Stimulated activated CD8-positive, alpha-beta memory T cell treated with anti-CD3 and anti-CD28 coated beads, Interleukin-15, amount 100 ng/mL, for 1 hour (primary cell): ENCODE results near the gene CLCNKB.
"Not testable (repeated sequence)": the region's sequence is repeated elsewhere in the genome, so short reads cannot be mapped to it uniquely, and the experiment has no call there.

ENCODE experiments used
- DNase-seq: peaks from one replicate; pipeline ENCODE4 v3.0.0-alpha.2; 2020; ENCODE audit warnings: low read depth

The CLCNKB gene

DNA sequence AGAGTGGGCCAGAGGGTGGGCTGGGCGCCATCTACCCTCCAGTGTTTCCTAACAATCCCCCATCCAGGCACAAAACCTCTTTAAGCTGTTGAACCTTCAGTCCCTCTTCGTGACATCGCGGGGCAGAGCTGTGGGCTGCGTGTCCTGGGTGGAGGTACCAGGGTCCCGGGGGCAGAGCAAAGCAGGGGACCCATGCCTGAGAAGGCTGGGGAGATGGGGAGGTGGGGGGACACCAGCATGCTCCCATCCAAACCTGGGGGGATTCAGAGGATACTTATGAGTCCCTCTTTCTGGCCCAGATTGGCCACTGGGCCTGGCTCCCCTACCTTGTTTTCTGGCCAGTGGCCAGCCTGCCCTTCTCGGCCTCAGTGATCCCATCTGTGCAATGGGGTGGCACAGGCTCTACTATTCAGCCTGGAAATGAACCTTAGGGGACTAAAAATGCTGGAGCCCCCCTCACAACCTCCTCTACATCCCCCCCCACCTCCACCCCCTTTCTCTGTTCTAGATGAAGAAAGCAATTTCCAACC, 10.4 kb upstream of the CLCNKB start:
- not testable (repeated sequence) for DNase-seq

DNA sequence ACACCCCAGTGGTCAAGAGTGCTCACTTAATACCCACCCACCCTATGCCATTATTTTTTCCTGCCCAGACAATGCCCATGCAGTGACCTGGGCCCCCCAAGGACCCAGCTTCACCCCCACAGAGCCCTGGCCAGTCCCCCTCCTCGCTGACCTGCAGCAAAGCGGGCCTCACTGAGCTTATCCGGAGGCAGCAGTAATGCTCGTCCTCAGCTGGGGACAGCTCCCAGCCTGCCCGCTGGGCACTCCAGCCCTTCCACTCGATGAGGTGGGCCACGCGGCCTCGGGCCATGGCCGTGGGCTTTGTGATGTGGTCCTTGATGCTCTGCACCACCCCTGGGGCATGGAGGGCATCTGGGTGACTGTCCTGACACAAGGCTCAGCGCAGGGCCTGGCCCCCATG, 7.1 kb upstream of the CLCNKB start:
- DNase-seq: not testable (repeated sequence)

DNA sequence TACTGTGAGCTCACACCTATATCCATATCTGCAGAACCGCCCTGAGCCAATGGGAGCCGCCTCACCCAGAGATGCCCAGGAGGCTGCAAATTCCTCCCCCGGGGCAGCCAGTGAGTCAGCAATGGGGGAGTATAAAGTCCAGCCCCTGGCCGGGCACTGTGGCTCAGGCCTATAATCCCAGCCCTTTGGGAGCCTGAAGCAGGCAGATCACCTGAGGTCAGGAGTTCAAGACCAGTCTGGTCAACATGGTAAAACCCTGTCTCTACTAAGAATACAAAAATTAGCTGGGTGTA, 5.0 kb upstream of the CLCNKB start:
- no peak for DNase-seq

DNA sequence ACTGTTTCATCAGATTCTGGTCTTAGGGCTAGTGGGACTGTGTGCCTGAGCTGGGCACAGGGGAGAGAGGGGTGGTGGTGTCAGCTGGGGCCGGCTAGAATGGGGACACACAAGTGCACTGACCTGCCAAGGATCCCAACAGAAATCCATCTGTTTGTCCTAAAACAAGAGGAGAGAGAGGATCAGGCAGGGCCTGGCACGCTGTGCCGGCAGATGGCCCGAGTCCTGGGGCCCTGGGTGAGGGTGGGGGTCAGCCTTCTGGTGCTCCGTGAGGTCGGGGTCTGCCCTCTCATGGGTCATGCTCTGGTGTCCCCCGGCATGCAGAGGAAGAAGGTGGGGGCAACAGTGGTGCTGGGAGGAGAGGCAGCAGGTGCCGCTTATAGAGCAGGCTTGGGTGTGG, 3.7 kb upstream of the CLCNKB start:
- DNase-seq: not testable (repeated sequence)

DNA sequence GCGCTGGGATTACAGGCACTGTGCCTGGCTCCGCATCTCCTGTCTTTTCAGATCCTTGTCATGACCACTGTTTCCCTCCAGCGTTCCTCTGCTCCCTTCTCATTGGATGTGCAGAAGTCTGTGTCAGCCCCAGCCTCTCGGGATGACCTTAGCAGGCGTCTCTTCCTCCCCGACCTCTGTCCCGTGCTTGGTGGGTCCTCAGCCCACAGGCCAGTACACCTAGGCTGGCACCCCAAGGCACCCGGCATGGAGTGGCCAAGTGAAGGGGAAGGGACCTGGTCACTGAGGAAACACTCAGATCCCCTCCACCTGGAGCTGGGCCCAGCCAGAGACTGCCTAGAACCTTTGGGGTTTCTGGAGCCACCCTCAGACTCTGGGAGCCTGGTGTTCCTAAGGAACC, 2.4 kb upstream of the CLCNKB start:
- no peak for DNase-seq

DNA sequence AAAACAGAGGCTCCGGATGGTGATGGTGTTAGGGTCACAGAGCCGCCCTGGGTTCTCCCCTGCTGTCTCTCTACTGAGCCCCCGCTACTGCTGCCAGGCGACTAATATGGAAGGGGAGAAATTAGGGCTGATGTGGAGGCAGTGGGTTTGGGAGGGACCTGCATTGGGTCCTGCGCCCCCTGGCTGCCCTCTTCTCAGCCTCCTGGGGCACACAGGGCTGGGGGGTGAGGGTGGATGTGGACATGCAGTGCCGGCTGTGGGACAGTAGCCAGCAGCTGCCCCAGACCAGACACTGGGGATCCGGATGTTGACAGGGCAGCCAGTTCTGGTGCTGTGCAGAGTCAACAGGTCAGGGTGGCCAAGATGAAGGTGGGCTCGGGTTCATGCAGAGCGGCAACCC, 1.5 kb upstream of the CLCNKB start:
- DNase-seq: no peak

DNA sequence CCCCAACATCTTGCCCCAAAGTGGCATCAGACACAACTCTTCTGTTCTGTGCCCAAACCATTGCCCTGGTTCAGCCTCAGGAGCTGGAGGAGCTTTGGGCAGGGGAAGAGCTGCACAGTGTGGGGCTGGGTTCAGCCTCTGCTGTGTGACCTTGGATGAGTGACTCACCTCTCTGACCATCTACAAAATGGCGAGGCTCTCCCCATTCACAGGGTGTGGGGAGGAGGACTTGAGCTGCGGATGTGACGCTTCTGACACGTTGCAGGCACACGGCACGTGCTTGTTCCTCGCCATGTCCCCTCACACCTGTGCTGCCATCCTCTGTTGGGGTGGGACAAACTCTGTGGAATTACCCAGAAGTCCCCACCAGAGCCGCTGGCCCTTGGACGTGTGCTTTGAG, 928 bp upstream of the CLCNKB start:
- not testable (repeated sequence) for DNase-seq

DNA sequence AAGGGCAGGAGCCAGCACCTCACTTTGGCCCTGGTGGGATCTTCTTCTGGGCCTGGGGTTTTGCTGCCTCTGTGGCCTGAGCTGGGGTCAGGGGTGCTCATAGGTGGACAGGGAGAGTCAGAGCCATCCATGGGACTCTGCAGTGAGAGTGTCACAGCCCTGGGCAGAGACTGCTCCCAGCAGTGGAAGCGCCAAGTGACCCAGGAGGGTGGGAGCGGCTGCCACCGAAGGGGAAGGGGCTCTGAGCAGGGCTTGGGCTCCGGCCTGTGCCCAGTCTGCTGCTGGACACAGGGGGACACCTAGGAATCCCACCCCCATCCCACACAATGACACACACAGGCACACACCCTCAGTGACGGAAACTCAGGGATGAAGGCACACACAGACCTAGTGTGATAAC, 368 bp downstream of the CLCNKB start:
- no peak for DNase-seq

DNA sequence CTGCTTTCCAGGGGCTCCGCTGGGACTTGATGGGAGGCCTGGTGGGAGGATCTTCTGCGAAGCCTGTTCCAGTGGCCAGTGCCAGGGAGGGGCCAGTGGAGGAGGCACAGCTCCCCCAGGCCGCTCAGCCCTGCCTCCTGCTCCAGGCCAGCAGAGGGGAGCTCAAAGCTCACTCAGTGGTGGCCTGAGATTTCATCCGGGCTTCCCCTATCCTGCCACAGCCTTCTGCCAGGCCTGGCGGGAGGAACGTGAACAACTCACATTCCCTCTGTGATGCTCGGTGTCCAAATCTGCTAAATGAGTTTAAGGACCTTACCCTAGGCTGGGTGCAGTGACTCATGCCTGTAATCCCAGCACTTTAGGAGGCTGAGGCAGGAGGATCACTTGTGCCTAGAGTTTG, 3.3 kb downstream of the CLCNKB start:
- DNase-seq: no peak

DNA sequence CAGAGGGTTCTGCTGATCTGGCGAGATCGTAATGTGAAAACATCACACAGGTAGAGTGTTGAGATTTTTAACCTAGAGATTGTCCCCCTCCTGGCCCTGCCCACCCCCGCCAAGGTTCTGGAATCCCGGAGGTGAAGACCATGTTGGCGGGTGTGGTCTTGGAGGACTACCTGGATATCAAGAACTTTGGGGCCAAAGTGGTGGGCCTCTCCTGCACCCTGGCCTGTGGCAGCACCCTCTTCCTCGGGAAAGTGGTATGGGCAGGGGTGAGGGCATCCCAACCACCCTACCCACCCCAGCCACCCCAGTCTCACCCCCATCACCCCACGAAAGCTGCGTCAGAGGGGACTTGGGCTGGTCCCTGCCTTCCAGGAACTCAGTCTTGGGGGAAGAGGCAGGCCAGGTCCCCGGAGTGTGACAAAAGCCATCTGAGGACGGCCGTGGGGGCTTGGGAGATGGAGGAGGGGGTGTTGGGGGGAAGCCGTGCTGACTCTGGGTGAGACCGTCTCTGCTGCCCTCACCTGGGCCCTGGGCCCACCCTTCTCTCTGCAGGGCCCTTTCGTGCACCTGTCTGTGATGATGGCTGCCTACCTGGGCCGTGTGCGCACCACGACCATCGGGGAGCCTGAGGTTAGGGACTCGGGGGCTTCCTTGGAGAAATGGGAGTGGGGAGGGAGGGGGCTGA, 4.4 kb downstream of the CLCNKB start:
- no peak for DNase-seq

DNA sequence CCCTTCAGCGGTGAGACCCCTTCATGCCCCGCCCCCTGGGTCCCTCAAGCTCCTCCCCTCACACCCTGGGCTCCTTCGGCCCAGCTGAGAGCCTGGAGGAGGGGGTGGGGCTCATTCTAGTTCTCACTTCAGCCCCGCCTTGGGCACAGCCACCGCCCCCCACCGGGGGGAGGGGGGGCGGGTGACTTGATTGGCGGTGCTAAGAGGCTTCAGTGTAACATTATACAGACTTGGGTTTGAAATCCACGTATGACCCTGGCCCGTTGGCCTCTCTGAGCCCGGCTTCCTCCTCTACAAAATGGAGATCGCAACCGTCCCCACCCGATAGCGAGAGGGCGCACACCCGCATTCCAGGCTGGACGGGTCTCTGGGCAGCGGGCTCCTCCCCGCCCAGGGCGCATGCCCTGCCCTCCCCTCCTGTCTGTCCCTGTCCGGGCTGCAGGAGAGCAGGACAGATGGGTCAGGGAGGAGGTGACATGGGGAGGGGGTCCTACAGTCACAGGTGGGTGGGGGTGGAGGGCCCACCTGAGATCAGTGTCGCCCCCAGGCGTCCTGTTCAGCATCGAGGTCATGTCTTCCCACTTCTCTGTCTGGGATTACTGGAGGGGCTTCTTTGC, 5.1 kb downstream of the CLCNKB start:
- no peak for DNase-seq

DNA sequence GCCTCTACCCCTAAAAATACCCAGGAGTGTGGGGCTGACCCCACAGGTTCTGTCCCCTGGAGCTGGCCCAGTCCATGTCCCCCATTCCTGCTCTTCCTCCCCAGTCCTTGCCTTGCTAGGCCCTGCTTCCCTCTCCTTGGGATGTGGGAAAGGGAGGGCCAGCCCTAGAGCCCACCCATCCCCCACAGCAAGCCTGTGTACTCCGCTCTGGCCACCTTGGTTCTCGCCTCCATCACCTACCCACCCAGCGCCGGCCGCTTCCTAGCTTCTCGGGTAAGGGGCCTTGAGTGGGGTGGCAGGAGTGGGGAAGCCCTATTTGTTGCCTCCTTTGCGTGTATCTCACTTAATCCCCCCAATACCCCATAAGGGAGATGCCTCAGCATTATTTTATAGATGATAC, 6.7 kb downstream of the CLCNKB start:
- DNase-seq: no peak

DNA sequence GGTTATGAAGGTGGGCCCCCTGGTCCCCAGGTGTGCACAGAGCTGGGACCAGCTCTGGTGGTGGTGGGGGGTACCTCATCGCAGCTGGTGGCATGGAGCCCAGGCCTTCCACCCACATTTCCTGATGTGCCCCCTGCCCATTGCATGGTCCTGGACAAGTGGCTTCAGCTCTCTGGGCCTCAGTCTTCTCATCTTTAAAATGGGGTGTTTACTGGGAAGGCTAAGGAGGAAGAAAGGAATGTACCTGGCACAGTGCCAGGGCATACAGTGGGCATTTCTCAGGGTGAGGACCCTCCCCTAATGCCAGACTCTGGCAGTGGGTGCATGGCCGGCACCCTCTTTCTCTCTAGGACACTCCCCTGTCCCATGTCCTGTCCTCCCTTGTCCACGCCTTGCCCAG, 7.5 kb downstream of the CLCNKB start:
- DNase-seq: no peak

DNA sequence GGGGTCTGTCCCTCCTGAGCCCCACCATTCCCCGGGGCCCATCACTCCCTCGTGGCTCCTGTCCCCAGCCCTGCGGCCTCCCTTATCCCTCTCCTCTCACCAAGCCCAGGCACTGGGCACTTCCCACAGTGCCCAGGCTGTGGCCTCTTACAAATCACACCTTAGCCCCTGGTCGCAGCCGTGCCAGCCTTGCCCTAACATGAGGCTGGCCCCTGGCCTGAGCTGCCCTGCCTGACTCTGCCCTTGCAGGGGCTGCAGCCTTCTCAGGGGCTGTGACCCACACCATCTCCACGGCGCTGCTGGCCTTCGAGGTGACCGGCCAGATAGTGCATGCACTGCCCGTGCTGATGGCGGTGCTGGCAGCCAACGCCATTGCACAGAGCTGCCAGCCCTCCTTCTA, 8.4 kb downstream of the CLCNKB start:
- DNase-seq: not testable (repeated sequence)

DNA sequence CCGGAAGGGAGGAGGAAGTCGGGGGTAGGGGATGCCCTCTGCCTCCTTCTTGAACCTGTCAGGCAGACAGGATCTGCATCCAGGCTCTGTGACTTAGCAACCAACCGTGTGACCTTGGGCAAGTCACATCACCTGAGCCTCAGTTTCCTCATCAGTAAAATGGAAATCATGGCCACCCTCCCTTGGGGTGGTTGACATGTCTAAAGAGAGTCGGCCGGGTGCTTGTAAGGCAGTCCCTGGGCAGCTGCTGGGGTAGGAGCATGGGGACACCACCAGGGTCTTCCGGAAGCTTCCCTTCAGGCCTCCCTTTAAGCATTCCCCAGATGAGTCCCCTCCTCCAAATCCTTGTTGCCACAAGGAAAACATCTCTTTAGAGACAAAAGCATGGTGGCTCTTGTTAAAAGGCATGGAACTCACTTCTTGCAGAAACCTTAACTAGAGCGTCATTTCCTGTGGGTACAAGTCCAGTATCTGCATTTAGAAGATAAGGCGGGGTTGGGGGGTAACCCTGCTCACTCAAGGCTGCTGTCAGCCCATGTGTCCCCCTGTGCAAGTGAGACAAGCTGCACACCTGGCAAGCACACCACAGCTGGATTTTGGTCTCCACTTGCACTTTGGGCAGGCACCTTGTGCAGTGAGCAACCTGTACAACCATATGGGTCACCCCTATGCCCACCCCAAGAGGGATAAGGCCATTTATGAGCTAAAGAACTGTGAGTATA, 10.4 kb downstream of the CLCNKB start:
- no peak for DNase-seq

DNA sequence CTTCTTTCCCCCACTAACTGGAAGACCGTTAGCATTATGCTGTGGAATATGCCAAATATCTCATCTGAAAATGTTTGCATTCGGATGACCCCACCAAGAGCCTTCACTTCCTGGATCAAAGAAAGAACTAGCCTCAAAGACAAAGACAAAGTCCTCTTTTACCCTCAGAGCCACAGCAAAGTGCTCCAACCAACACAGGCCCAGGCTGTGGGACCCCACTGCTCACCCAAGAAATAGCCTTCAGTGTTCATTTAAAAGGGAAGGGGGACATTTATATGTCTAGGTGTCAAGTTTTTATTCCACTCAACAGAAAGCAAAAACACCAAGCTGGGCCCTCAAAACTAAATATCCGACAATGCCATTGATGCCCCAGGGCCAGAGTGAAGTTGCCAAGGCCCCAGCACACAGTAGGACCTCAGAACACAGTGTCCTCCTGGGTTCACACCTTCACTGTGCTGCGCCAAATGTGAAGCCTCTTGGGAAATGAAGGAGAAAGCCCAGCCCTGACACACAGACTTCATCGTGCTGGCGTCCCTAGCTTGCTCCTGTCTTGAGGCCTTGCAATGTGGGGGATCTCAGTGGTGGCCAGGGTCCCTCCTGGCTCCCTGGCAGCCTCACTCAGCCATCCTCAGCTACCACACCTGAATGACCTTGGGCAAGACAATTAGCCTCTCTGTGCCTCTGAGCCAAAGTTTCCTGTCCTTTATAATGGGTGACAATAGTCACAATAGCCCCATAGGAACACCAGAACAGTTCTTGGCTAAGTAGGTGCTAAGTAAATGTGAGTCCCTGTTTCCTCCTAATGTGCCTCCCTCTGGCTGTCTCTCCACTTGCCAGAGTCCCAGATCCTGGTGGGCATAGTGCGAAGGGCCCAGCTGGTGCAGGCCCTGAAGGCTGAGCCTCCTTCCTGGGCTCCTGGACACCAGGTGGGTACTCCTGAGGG, 11.3 kb downstream of the CLCNKB start:
- no peak for DNase-seq

DNA sequence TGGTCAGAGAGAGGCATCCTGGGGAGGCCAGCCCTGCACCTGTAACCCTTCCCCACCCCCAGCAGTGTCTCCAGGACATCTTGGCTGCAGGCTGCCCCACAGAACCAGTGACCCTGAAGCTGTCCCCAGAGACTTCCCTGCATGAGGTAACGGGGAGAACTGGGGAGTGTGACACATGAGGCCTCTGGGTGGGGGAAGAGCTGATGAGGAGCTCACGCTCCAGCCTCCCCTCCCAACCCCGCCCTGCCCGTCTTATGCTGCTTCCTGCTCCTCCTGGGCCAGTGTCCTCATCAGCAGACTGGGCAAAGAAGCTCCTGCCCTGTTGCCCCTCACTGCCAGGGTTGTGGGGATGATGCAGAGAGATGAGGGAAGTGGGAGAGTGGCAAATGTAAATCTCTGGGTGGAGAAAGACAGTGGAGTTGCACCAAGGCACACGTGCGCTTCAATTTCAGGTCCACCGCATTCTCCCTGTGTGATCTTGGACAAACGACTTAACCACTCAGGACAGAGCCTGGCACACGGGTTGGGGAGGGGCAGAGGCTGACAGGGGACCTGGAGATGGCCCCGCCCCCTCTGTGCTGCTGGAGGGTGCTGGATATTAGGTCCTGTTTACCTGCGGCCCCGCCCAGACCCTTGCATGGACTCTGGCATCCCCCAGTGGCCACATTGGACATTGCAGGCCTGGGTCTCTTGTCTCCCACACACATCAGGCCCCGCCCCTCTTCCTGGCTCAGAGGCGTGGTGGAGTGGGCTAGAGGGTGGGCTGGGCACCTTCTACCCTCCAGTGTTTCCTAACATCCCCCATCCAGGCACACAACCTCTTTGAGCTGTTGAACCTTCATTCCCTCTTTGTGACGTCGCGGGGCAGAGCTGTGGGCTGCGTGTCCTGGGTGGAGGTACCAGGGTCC, 12.3 kb downstream of the CLCNKB start:
- peak; percentile 81 for DNase-seq

DNA sequence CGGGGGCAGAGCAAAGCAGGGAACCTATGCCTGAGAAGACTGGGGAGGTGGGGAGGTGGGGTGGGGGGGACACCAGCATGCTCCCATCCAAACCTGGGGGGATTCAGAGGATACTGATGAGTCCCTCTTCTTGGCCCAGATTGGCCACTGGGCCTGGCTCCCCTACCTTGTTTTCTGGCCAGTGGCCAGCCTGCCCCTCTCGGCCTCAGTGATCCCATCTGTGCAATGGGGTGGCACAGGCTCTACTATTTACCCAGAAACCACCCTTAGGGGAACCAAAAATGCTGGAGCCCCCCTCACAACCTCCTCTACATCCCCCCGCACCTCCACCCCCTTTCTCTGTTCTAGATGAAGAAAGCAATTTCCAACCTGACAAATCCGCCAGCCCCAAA, 12.9 kb downstream of the CLCNKB start:
- not testable (repeated sequence) for DNase-seq

DNA sequence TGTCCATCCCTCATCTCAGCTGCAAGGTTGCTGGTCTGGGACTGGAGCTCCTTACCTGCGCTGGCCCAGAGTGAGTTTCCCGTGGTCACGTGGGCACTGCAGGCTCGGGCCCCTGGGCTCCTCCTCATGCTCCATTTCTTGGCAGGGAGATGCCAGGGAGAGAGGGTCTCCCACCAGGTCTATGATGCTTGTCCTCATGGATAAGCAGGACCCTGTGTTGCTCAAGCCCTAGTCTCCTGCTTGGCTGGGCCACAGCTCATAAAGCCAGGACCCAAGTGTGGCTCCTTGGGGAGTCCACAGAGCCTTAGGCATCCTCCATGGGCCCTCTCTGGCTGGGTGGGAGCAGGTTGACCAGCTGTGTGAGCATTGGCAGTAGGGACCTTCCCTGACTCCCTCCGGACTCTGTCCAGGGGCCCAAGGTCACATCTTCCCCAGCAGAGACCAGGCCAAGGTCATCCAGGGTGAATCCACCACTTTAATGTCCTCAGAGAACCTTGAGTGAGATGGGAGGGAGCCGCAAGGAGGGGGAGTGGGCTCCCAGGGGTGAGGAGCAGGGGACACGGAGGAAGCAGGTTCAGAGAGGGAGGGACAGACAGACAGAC, 13.8 kb downstream of the CLCNKB start:
- DNase-seq: not testable (repeated sequence)

DNA sequence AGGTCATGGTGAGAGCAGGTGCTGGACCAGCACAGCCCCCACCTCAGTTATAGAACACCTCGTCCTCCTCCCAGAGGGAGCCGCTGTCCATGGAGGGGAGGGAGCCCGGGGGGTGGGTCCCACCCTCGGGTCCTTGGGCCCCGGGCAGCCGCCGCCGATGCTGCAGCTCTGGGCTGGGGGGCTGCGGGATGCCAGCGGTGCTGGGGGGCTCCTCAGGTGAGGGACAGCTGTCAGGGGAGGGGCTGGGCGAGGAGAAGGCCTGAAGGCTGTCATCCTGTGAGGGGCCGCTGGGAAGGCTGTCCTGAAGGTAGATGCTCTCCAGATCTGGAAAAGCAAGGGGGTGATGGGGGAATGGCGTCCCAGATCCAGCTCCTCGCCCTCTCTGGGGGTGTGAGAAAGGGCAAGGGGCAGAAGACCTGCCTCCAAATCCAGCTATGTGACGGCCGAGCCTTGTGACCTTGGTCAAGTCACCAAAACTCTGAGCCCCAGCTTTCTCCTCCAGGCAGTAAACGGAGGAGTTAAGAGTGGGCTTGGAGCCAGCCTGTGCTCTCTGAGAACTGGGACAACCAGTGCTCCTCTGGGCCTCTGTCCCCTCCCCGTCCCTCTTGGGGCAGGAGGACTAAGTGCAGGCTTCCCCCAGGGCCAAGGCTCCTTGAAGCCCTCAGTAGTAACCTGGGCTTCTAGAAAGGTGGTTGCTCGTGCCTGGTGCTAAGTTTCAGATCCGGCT, 15.0 kb downstream of the CLCNKB start:
- not testable (repeated sequence) for DNase-seq
